ENCODE measurements around the gene MKNK2. TPM values are rescaled to one million over a fixed set of nuclear protein-coding genes. Genes with fewer than 3 reads are reported as not detected.
A peak's percentile ranks its signal among the peaks of the same experiment; 100 is the strongest.

Gene MKNK2
- total RNA-seq, 2 donors from 2014 or later = 69.7 to 96.3 TPM

DNA sequence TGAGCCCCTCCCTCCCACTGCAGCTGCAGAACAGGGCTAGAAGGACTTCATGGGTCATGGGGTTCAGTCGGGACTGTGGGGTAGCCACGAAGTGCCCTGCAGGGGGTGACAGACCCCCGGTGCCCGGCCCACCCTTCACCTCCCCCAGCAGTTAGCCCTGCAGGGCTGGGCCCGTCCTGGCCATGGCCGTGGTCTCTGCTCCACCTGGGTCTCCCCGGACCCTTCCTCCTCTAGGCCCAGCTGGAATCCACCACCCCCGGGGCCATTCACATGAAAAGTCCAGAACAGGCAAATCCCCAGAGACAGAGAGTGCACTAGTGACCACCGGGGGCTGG is 17.3 kb downstream of the MKNK2 start:
- Histone ChIP-seq H3K27ac (no peak overlapping the region), H3K4me3 (no peak overlapping the region), H3K4me1 (ENCODE audit: control insufficient read depth in 1 of 2, low read depth in 2 of 2) (peaks cover 17 to 24% of the 10 kb centered on the region in 2 donors), H3K27me3 (replicated peaks; ENCODE audit: insufficient read depth) (no peaks in the 10 kb centered on the region), H3K36me3 (peaks cover 8% of the 10 kb centered on the region), H3K9me3 (peaks cover 7% of the 10 kb centered on the region)
- no peak for ATAC-seq (ENCODE audit: insufficient number of reproducible peaks, low FRiP score, low read depth)
- DNase-seq (ENCODE audit: low spot score) = no peak
- no peak for TF ChIP-seq CTCF (IDR thresholded peaks at IDR 0.05)

- H3K27me3 ChIP-seq (replicated peaks; ENCODE audit: insufficient read depth) = no peaks in the 10 kb centered on the region
- ATAC-seq (ENCODE audit: insufficient number of reproducible peaks, low FRiP score, low read depth) (no peak), DNase-seq (ENCODE audit: low spot score) (no peak)
- peaks cover 7% of the 10 kb centered on the region for H3K9me3 ChIP-seq
- peaks cover 2% of the 10 kb centered on the region for H3K36me3 ChIP-seq
- no peak for TF ChIP-seq CTCF (IDR thresholded peaks at IDR 0.05)
- peaks cover 17 to 24% of the 10 kb centered on the region in 2 donors for H3K4me1 ChIP-seq (ENCODE audit: control insufficient read depth in 1 of 2, low read depth in 2 of 2)
- no peak overlapping the region for H3K4me3 ChIP-seq
- H3K27ac ChIP-seq = peak overlapping the region; percentile 73 to 79
Observed at GRCh38 chr19:2033115-2033824, 17.8 kb downstream of the MKNK2 start.

DNA sequence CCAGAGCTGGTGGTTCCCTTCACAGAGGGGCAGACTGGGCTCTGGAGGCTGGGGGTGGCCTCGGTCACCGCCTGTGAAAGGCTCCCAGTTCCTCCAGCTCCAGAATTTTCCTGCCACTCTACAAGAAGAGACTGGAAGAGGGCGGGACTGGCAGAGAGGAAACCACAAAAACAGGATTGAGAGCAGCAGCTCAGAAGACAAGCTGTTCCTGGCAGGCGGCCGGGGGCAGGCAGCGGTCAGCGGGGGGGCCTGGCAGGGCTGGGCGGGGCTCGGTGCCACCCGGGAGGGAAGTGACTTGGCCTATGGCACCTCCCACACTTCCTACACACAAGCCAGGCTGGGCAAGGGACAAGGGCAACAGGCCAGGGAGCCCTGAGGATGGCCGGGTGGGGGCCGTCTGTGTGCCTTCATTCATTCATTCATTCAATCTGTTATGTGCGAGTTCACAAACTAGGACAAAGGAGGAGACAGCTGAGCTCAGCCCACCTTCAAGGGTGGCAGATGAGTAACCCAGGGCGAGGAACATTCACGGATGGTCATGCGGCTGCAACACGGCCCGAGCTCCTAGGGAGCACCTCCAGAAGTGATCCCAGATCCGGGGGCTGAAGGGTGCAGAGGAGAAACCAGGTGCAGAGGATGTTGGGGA is 18.6 kb downstream of the MKNK2 start:
- peaks cover 19 to 32% of the 10 kb centered on the region in 2 donors for H3K4me1 ChIP-seq (ENCODE audit: control insufficient read depth in 1 of 2, low read depth in 2 of 2)
- H3K27me3 ChIP-seq (replicated peaks; ENCODE audit: insufficient read depth) = no peaks in the 10 kb centered on the region
- H3K4me3 ChIP-seq = peak overlapping the region; percentile 44
- no peak for TF ChIP-seq CTCF (IDR thresholded peaks at IDR 0.05)
- no peaks in the 10 kb centered on the region for H3K36me3 ChIP-seq
- ATAC-seq (ENCODE audit: insufficient number of reproducible peaks, low FRiP score, low read depth) = peak; percentile 85
- H3K9me3 ChIP-seq = peaks cover 7% of the 10 kb centered on the region
- peak; percentile 85 for DNase-seq (ENCODE audit: low spot score)
- peak overlapping the region; percentile 73 to 79 for H3K27ac ChIP-seq

DNA sequence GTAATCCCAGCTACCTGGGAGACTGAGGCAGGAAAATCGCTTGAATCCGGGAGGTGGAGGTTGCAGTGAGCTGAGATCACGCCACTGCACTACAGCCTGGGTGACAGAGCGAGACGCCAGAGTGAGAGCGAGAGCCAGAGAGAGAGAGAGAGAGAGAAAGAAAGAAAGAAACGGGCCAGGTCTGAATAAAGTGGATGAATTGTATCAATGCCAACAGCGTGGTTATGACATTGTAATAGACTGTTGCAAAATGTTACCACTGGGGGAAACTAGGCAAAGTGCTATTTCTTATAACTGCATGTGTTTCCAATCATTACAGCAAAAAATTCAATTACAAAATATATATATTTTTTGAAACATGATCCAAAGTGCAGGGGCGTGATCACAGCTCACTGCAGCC is 23.7 kb downstream of the MKNK2 start:
- DNase-seq (ENCODE audit: low spot score) (no peak), ATAC-seq (ENCODE audit: insufficient number of reproducible peaks, low FRiP score, low read depth) (no peak)
- Histone ChIP-seq H3K4me1 (ENCODE audit: control insufficient read depth in 1 of 2, low read depth in 2 of 2) (peaks cover 12 to 19% of the 10 kb centered on the region in 2 donors), H3K4me3 (no peak overlapping the region), H3K27ac (no peak overlapping the region), H3K36me3 (no peaks in the 10 kb centered on the region), H3K27me3 (replicated peaks; ENCODE audit: insufficient read depth) (no peaks in the 10 kb centered on the region), H3K9me3 (peaks cover 3% of the 10 kb centered on the region)
- TF ChIP-seq CTCF (IDR thresholded peaks at IDR 0.05) = no peak

DNA sequence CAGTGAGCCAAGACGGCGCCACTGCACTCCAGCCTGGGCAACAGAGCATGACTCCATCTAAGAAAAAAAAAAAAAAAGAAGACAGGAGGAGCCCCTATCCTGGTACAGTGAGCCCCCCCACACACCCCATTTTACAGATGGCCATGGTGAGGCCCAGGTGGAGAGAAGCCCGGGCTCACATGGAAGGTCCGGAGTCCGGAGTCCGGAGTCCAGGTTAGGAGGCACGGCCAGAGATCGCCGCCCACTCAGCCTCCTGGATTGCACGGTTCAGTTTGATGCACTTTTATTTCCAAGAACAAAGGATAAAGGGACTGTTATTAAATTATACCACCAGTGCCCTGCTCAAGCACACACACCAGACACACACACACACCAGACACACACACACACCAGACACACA is 24.3 kb downstream of the MKNK2 start:
- H3K27ac ChIP-seq = no peak overlapping the region
- no peak overlapping the region for H3K4me3 ChIP-seq
- peaks cover 3% of the 10 kb centered on the region for H3K9me3 ChIP-seq
- H3K36me3 ChIP-seq = no peaks in the 10 kb centered on the region
- DNase-seq (ENCODE audit: low spot score) = no peak
- no peaks in the 10 kb centered on the region for H3K27me3 ChIP-seq (replicated peaks; ENCODE audit: insufficient read depth)
- peaks cover 8 to 14% of the 10 kb centered on the region in 2 donors for H3K4me1 ChIP-seq (ENCODE audit: control insufficient read depth in 1 of 2, low read depth in 2 of 2)
- ATAC-seq (ENCODE audit: insufficient number of reproducible peaks, low FRiP score, low read depth) = no peak
- TF ChIP-seq CTCF (IDR thresholded peaks at IDR 0.05) = no peak

All from thoracic aorta (tissue), 2 donors.